ENCODE data around the gene CCL28. TPM values are rescaled to one million over a fixed set of nuclear protein-coding genes. Genes with fewer than 3 reads are reported as not detected.
"Not testable (repeated sequence)": the region's sequence is repeated elsewhere in the genome, so short reads cannot be mapped to it uniquely, and the experiment has no call there.

Gene CCL28
- total RNA-seq, 4 donors from 2014 or later, result under 0.01 to 4.1 (median 2.1) TPM

- no peaks in the 10 kb centered on the region for H3K36me3 ChIP-seq
- no peaks in the 10 kb centered on the region for H3K27me3 ChIP-seq
- intact Hi-C loops (cut with DNase I; ENCODE audit: low total_unique reads), result no loop called here
- TF ChIP-seq POLR2A (IDR thresholded peaks at IDR 0.05) (no peak), CTCF (IDR thresholded peaks at IDR 0.05) (no peak)
- no peaks in the 10 kb centered on the region for H3K4me1 ChIP-seq
- H3K9me3 ChIP-seq, result no peaks in the 10 kb centered on the region
- H3K4me3 ChIP-seq, result no peak overlapping the region
- no peak overlapping the region for H3K27ac ChIP-seq
- DNase-seq, result no peak
Observed at GRCh38 chr5:43410414-43410813, 1.8 kb downstream of the CCL28 start.

GRCh38 chr5:43409809-43410271, 2.4 kb downstream of the CCL28 start:
- no peak overlapping the region for H3K4me3 ChIP-seq
- H3K4me1 ChIP-seq, result no peaks in the 10 kb centered on the region
- H3K36me3 ChIP-seq, result no peaks in the 10 kb centered on the region
- H3K27me3 ChIP-seq, result no peaks in the 10 kb centered on the region
- intact Hi-C loops (cut with DNase I; ENCODE audit: low total_unique reads), result no loop called here
- no peaks in the 10 kb centered on the region for H3K9me3 ChIP-seq
- no peak for TF ChIP-seq POLR2A (IDR thresholded peaks at IDR 0.05)
- TF ChIP-seq CTCF (IDR thresholded peaks at IDR 0.05), result no peak
- H3K27ac ChIP-seq, result no peak overlapping the region
- no peak for DNase-seq

- H3K27ac ChIP-seq; intact Hi-C loops (cut with DNase I; ENCODE audit: low total_unique reads); H3K9me3 ChIP-seq; DNase-seq; H3K4me3 ChIP-seq; H3K36me3 ChIP-seq; H3K4me1 ChIP-seq; H3K27me3 ChIP-seq: not testable (repeated sequence)
Observed at GRCh38 chr5:43402524-43403066, 9.6 kb downstream of the CCL28 start.

GRCh38 chr5:43401827-43402226, 10.4 kb downstream of the CCL28 start:
- H3K27ac ChIP-seq, result no peak overlapping the region
- no peaks in the 10 kb centered on the region for H3K9me3 ChIP-seq
- H3K36me3 ChIP-seq, result no peaks in the 10 kb centered on the region
- no peaks in the 10 kb centered on the region for H3K4me1 ChIP-seq
- no peaks in the 10 kb centered on the region for H3K27me3 ChIP-seq
- no peak for DNase-seq
- TF ChIP-seq CTCF (IDR thresholded peaks at IDR 0.05) (no peak), POLR2A (IDR thresholded peaks at IDR 0.05) (no peak)
- intact Hi-C loops (cut with DNase I; ENCODE audit: low total_unique reads), result no loop called here
- no peak overlapping the region for H3K4me3 ChIP-seq

GRCh38 chr5:43400082-43400481, 12.1 kb downstream of the CCL28 start:
- intact Hi-C loops (cut with DNase I; ENCODE audit: low total_unique reads), result no loop called here
- Histone ChIP-seq H3K4me3 (no peak overlapping the region), H3K9me3 (no peaks in the 10 kb centered on the region), H3K36me3 (no peaks in the 10 kb centered on the region), H3K4me1 (no peaks in the 10 kb centered on the region), H3K27ac (no peak overlapping the region), H3K27me3 (no peaks in the 10 kb centered on the region)
- no peak for DNase-seq
- no peak for TF ChIP-seq POLR2A (IDR thresholded peaks at IDR 0.05)
- no peak for TF ChIP-seq CTCF (IDR thresholded peaks at IDR 0.05)
